Activated CD4-positive, alpha-beta memory T cell treated with anti-CD3 and anti-CD28 coated beads for 36 hours (primary cell): ENCODE results near the gene DPY19L3. TPM values are rescaled to one million over a fixed set of nuclear protein-coding genes. Genes with fewer than 3 reads are reported as not detected.

Source experiments
- CTCF ChIA-PET: fragments of 350-600 bp; sonication (Branson Sonifier 250); formaldehyde crosslinking; loops from one replicate; lab custom pipeline; 2021; ENCODE audit warnings: antibody characterized with exemption, inconsistent platforms; lab: Charles Lee
- POLR2A ChIA-PET: fragments of 350-600 bp; sonication (Branson Sonifier 250); formaldehyde crosslinking; loops from one replicate; lab custom pipeline; 2021; ENCODE audit warnings: antibody characterized with exemption; lab: Charles Lee
- DNase-seq: peaks from one replicate; pipeline ENCODE4 v3.0.0-alpha.2; 2020
- H3K27ac Mint-ChIP-seq: one replicate; pipeline ENCODE4 v1.8.0; 2021; ENCODE audit warnings: mixed read lengths
- H3K27me3 Mint-ChIP-seq: one replicate; pipeline ENCODE4 v1.8.0; 2021; ENCODE audit warnings: mixed read lengths
- H3K36me3 Mint-ChIP-seq: one replicate; pipeline ENCODE4 v1.8.0; 2021; ENCODE audit warnings: mixed read lengths
- H3K4me1 Mint-ChIP-seq: one replicate; pipeline ENCODE4 v1.8.0; 2021; ENCODE audit warnings: low read depth, mixed read lengths
- H3K4me3 Mint-ChIP-seq: one replicate; pipeline ENCODE4 v1.8.0; 2021; ENCODE audit warnings: mild to moderate bottlenecking, mixed read lengths
- H3K9me3 Mint-ChIP-seq: one replicate; pipeline ENCODE4 v1.8.0; 2021; ENCODE audit warnings: mixed read lengths
- intact Hi-C: fragments of 100-400 bp; cut with micrococcal nuclease; formaldehyde crosslinking; loops from one replicate; pipeline ENCODE4 v1.15.1; 2023
- total RNA-seq, 2 experiments: library from RNA; stranded (reverse); gene quantifications; one replicate each; pipeline ENCODE4 v1.2.3, GENCODE V29; 2021

DPY19L3 gene
- total RNA-seq = 10 to 100 TPM; 12.4 to 14.9 TPM

GRCh38 chr19:32405431-32406160 lies at the start of gene DPY19L3:
DPY19L3 (plus strand) TSS chr19:32405770; CDS start chr19:32408254, 2,484 bp downstream.
- ChIA-PET POLR2A (interaction anchor here (1.0 to 1.5 kb wide), 6 partner anchors 10 to 288 kb away, joined by 3 to 9 read pairs (median 4); partner anchors contain the start of genes PDCD5 and ZNF507), CTCF (interaction anchor here (0.6 kb wide), 1 partner anchor 1686 kb away, joined by 3 read pairs; no protein-coding TSS in a partner anchor)
- intact Hi-C loops = loop anchor here (1.0 to 5.0 kb wide), 3 partner anchors 61 to 270 kb away; partner anchors contain the start of genes ANKRD27, RGS9BP and ZNF507
- Mint-ChIP-seq H3K4me3 (peak within 1 kb of the TSS; percentile 84), H3K27ac (peak within 1 kb of the TSS; percentile 91), H3K4me1 (peaks cover 12% of the 10 kb centered on the region), H3K9me3 (no peaks in the 10 kb centered on the region), H3K27me3 (no peaks in the 10 kb centered on the region), H3K36me3 (peaks cover 14% of the 10 kb centered on the region)
- peak; percentile 95 for DNase-seq

GRCh38 chr19:32357720-32358119 lies 47.9 kb upstream of the DPY19L3 start:
- H3K4me3 Mint-ChIP-seq = no peak overlapping the region
- DNase-seq = no peak
- no peaks in the 10 kb centered on the region for H3K27me3 Mint-ChIP-seq
- intact Hi-C loops = no loop called here
- ChIA-PET CTCF (interaction anchor here (0.9 to 1.5 kb wide), 4 partner anchors 11 to 18 kb away, joined by 3 to 6 read pairs (median 4); partner anchors contain the start of gene ZNF507), POLR2A (interaction anchor here (0.7 kb wide), 1 partner anchor 10 kb away, joined by 3 read pairs; no protein-coding TSS in a partner anchor)
- H3K4me1 Mint-ChIP-seq = peaks cover 47% of the 10 kb centered on the region
- peaks cover 54% of the 10 kb centered on the region for H3K36me3 Mint-ChIP-seq
- H3K27ac Mint-ChIP-seq = no peak overlapping the region
- no peaks in the 10 kb centered on the region for H3K9me3 Mint-ChIP-seq

- Mint-ChIP-seq H3K4me3 (no peak overlapping the region), H3K9me3 (no peaks in the 10 kb centered on the region), H3K4me1 (peaks cover 49% of the 10 kb centered on the region), H3K27me3 (no peaks in the 10 kb centered on the region), H3K27ac (no peak overlapping the region), H3K36me3 (peaks cover 50% of the 10 kb centered on the region)
- POLR2A ChIA-PET = interaction anchor here (0.6 kb wide), 1 partner anchor 192 kb away, joined by 3 read pairs; no protein-coding TSS in a partner anchor
- no peak for DNase-seq
- CTCF ChIA-PET = interaction anchor here (0.9 to 1.5 kb wide), 3 partner anchors 10 to 19 kb away, joined by 4 to 6 read pairs (median 4); partner anchors contain the start of gene ZNF507
- intact Hi-C loops = no loop called here
Measured at GRCh38 chr19:32358321-32358720, 47.2 kb upstream of the DPY19L3 start.

- H3K27ac Mint-ChIP-seq = no peak overlapping the region
- H3K27me3 Mint-ChIP-seq = no peaks in the 10 kb centered on the region
- H3K4me1 Mint-ChIP-seq = peaks cover 49% of the 10 kb centered on the region
- peaks cover 39% of the 10 kb centered on the region for H3K36me3 Mint-ChIP-seq
- no peaks in the 10 kb centered on the region for H3K9me3 Mint-ChIP-seq
- no peak for DNase-seq
- no peak overlapping the region for H3K4me3 Mint-ChIP-seq
- intact Hi-C loops = no loop called here
- CTCF ChIA-PET = interaction anchor here (1.6 kb wide), 1 partner anchor 19 kb away, joined by 5 read pairs; no protein-coding TSS in a partner anchor
- POLR2A ChIA-PET = no interaction called here
Measured at GRCh38 chr19:32359581-32359980, 46.0 kb upstream of the DPY19L3 start.

GRCh38 chr19:32361574-32362317 lies 43.8 kb upstream of the DPY19L3 start:
- ChIA-PET CTCF (no interaction called here), POLR2A (no interaction called here)
- no peak overlapping the region for H3K27ac Mint-ChIP-seq
- intact Hi-C loops = no loop called here
- H3K4me3 Mint-ChIP-seq = no peak overlapping the region
- no peak for DNase-seq
- H3K9me3 Mint-ChIP-seq = no peaks in the 10 kb centered on the region
- no peaks in the 10 kb centered on the region for H3K27me3 Mint-ChIP-seq
- H3K4me1 Mint-ChIP-seq = peaks cover 46% of the 10 kb centered on the region
- peaks cover 43% of the 10 kb centered on the region for H3K36me3 Mint-ChIP-seq

GRCh38 chr19:32362318-32362691 lies 43.3 kb upstream of the DPY19L3 start:
- Mint-ChIP-seq H3K27ac (no peak overlapping the region), H3K4me1 (peaks cover 48% of the 10 kb centered on the region), H3K9me3 (no peaks in the 10 kb centered on the region), H3K27me3 (no peaks in the 10 kb centered on the region), H3K4me3 (no peak overlapping the region), H3K36me3 (peaks cover 45% of the 10 kb centered on the region)
- CTCF ChIA-PET = no interaction called here
- POLR2A ChIA-PET = no interaction called here
- DNase-seq = no peak
- intact Hi-C loops = no loop called here

- H3K4me1 Mint-ChIP-seq = peaks cover 51% of the 10 kb centered on the region
- intact Hi-C loops = no loop called here
- CTCF ChIA-PET = no interaction called here
Measured at GRCh38 chr19:32363175-32363574, 42.4 kb upstream of the DPY19L3 start.

GRCh38 chr19:32363632-32364031 lies 41.9 kb upstream of the DPY19L3 start:
- Mint-ChIP-seq H3K4me1 (peaks cover 47% of the 10 kb centered on the region), H3K27me3 (no peaks in the 10 kb centered on the region), H3K27ac (no peak overlapping the region), H3K36me3 (peaks cover 50% of the 10 kb centered on the region), H3K4me3 (no peak overlapping the region), H3K9me3 (no peaks in the 10 kb centered on the region)
- intact Hi-C loops = no loop called here
- POLR2A ChIA-PET = no interaction called here
- CTCF ChIA-PET = no interaction called here
- no peak for DNase-seq

More at GRCh38 chr19:32363175-32363574, 42.4 kb upstream of the DPY19L3 start:
- Mint-ChIP-seq H3K4me3 (no peak overlapping the region), H3K9me3 (no peaks in the 10 kb centered on the region), H3K36me3 (peaks cover 51% of the 10 kb centered on the region), H3K27me3 (no peaks in the 10 kb centered on the region), H3K27ac (no peak overlapping the region)
- POLR2A ChIA-PET = interaction anchor here (0.5 kb wide), 1 partner anchor 433 kb away, joined by 3 read pairs; no protein-coding TSS in a partner anchor
- no peak for DNase-seq

GRCh38 chr19:32364040-32364439 lies 41.5 kb upstream of the DPY19L3 start:
- H3K4me1 Mint-ChIP-seq = peaks cover 47% of the 10 kb centered on the region
- CTCF ChIA-PET = no interaction called here
- POLR2A ChIA-PET = no interaction called here
- no peak overlapping the region for H3K27ac Mint-ChIP-seq
- no peaks in the 10 kb centered on the region for H3K9me3 Mint-ChIP-seq
- no peaks in the 10 kb centered on the region for H3K27me3 Mint-ChIP-seq
- no peak overlapping the region for H3K4me3 Mint-ChIP-seq
- no peak for DNase-seq
- intact Hi-C loops = no loop called here
- H3K36me3 Mint-ChIP-seq = peaks cover 51% of the 10 kb centered on the region

- no peaks in the 10 kb centered on the region for H3K9me3 Mint-ChIP-seq
- no peaks in the 10 kb centered on the region for H3K27me3 Mint-ChIP-seq
- no peak for DNase-seq
- CTCF ChIA-PET = no interaction called here
- no peak overlapping the region for H3K4me3 Mint-ChIP-seq
- peaks cover 58% of the 10 kb centered on the region for H3K36me3 Mint-ChIP-seq
- peaks cover 43% of the 10 kb centered on the region for H3K4me1 Mint-ChIP-seq
- no peak overlapping the region for H3K27ac Mint-ChIP-seq
- POLR2A ChIA-PET = no interaction called here
- intact Hi-C loops = no loop called here
Measured at GRCh38 chr19:32367063-32367462, 38.5 kb upstream of the DPY19L3 start.

GRCh38 chr19:32367948-32368536 lies 37.5 kb upstream of the DPY19L3 start:
- no peak for DNase-seq
- no peaks in the 10 kb centered on the region for H3K27me3 Mint-ChIP-seq
- H3K4me1 Mint-ChIP-seq = peaks cover 37% of the 10 kb centered on the region
- no peak overlapping the region for H3K27ac Mint-ChIP-seq
- H3K9me3 Mint-ChIP-seq = no peaks in the 10 kb centered on the region
- intact Hi-C loops = no loop called here
- no peak overlapping the region for H3K4me3 Mint-ChIP-seq
- ChIA-PET CTCF (no interaction called here), POLR2A (interaction anchor here (1.1 kb wide), 1 partner anchor 10 kb away, joined by 3 read pairs; no protein-coding TSS in a partner anchor)
- H3K36me3 Mint-ChIP-seq = peaks cover 61% of the 10 kb centered on the region
